Duodenal mucosa (tissue), 2 donors: ENCODE results near the gene PTPRN2.

Experiments
- H3K27ac ChIP-seq: one replicate; pipeline ENCODE4 v1.7.0; 2013; ENCODE audit warnings: low read depth, low read length
- H3K27me3 ChIP-seq, 2 donors: one replicate each; pipeline ENCODE4 v1.7.0; 2013; ENCODE audit warnings: low read length in 2 of 2, control low read depth in 1 of 2; ENCODE audit not compliant: insufficient read depth in 2 of 2, control insufficient read depth in 1 of 2
- H3K36me3 ChIP-seq, 2 donors: one replicate each; pipeline ENCODE4 v1.7.0; 2013; ENCODE audit warnings: low read length in 2 of 2, control low read depth in 1 of 2; ENCODE audit not compliant: insufficient read depth in 2 of 2, control insufficient read depth in 1 of 2
- H3K4me1 ChIP-seq, 2 donors: one replicate each; pipeline ENCODE4 v1.7.0; 2013; ENCODE audit warnings: low read length in 2 of 2, control low read depth in 1 of 2; ENCODE audit not compliant: insufficient read depth in 2 of 2, control insufficient read depth in 1 of 2
- H3K4me3 ChIP-seq, 2 donors: one replicate each; pipeline ENCODE4 v1.7.0; 2013; ENCODE audit warnings: low read length in 2 of 2, low read depth in 1 of 2
- H3K9ac ChIP-seq, 2 donors: one replicate each; pipeline ENCODE4 v1.7.0; 2013; ENCODE audit warnings: low read length in 2 of 2, low read depth in 1 of 2
- H3K9me3 ChIP-seq, 2 donors: one replicate each; pipeline ENCODE4 v1.7.0; 2013; ENCODE audit warnings: low read length in 2 of 2, control low read depth in 1 of 2; ENCODE audit not compliant: control insufficient read depth in 1 of 2

Gene PTPRN2

DNA sequence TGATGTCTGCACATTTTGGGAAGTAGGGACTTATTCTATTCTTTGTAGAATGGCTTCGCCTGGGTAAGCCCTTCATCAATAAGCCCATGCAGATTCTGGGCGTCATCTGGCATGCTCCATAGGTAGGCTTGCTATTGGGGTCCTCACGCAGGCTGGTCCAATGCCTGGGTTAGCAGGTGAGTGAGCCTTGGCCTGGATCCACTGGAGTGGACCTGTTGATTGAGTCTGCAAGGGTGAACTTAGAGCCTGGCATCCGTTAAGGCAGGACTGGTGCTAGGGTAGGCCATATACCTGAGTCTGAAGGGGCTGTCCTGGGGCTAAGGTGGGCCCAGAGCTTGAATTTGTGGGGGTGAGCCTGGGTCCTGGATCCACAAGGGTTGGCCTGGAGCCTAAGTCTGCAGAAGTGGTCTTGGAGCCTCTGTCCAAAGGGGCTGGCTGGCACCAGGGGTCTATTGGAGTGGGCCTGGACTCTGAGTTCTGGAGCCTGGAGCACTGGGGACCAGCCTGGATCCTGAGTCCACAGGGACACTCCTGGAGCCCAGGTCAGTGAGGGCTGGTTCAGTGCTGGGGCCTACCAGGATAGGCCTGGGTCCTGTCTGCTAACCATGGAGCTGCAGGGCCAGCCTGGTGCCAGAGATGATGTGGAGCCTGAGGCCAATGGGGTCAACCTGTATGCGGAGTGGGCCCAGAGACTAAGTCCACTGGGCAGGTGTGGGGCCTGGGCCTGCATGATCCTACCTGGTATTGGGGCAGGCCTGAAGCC is 297.7 kb downstream of the PTPRN2 start:
- H3K27ac ChIP-seq = no peak overlapping the region
- peaks cover 5 to 15% of the 10 kb centered on the region in 2 donors for H3K9me3 ChIP-seq
- H3K4me1 ChIP-seq = no peaks in the 10 kb centered on the region
- H3K4me3 ChIP-seq = no peak overlapping the region
- H3K36me3 ChIP-seq = no peaks in the 10 kb centered on the region
- no peak overlapping the region for H3K9ac ChIP-seq
- H3K27me3 ChIP-seq = no peaks in the 10 kb centered on the region

DNA sequence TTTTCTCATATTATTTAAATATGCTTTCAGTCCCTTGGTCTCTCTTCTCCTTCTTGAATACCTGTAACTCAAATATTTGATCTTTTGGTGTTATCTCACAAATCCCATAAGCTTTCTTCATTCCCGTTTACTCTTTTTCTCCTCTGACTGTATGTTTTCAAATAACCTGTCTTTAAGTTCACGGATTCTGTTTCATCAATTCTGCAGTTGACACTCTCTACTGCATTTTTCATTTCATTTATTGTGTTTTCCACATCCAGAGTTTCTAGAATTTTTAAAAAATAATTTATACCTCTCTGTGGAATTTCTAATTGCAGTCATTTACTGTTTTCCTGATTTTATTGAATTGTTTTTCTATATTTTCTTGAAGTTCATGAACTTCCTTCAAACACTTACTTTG is 298.4 kb downstream of the PTPRN2 start:
- H3K27me3 ChIP-seq = no peaks in the 10 kb centered on the region
- H3K9me3 ChIP-seq = peaks cover 5 to 15% of the 10 kb centered on the region in 2 donors

GRCh38 chr7:158286210-158286609 is 301.4 kb downstream of the PTPRN2 start:
- no peak overlapping the region for H3K4me3 ChIP-seq
- no peaks in the 10 kb centered on the region for H3K27me3 ChIP-seq
- no peak overlapping the region for H3K9ac ChIP-seq
- no peaks in the 10 kb centered on the region for H3K36me3 ChIP-seq
- no peaks in the 10 kb centered on the region for H3K4me1 ChIP-seq
- H3K9me3 ChIP-seq = peaks cover 5 to 15% of the 10 kb centered on the region in 2 donors
- H3K27ac ChIP-seq = no peak overlapping the region

More for the DNA sequence above, 298.4 kb downstream of the PTPRN2 start:
- no peaks in the 10 kb centered on the region for H3K36me3 ChIP-seq
- H3K4me1 ChIP-seq = no peaks in the 10 kb centered on the region
- H3K27ac ChIP-seq = no peak overlapping the region
- H3K4me3 ChIP-seq = no peak overlapping the region
- no peak overlapping the region for H3K9ac ChIP-seq

- Histone ChIP-seq H3K9me3 (peaks cover 5 to 15% of the 10 kb centered on the region in 2 donors), H3K4me3 (no peak overlapping the region), H3K9ac (no peak overlapping the region), H3K27ac (no peak overlapping the region), H3K36me3 (no peaks in the 10 kb centered on the region), H3K27me3 (no peaks in the 10 kb centered on the region), H3K4me1 (no peaks in the 10 kb centered on the region)
Measured at GRCh38 chr7:158285383-158285770, 302.2 kb downstream of the PTPRN2 start.

GRCh38 chr7:158284617-158285382 is 302.8 kb downstream of the PTPRN2 start:
- H3K27me3 ChIP-seq = no peaks in the 10 kb centered on the region
- H3K27ac ChIP-seq = no peak overlapping the region
- no peaks in the 10 kb centered on the region for H3K36me3 ChIP-seq
- peaks cover 5 to 11% of the 10 kb centered on the region in 2 donors for H3K9me3 ChIP-seq
- H3K4me1 ChIP-seq = no peaks in the 10 kb centered on the region
- H3K9ac ChIP-seq = no peak overlapping the region
- H3K4me3 ChIP-seq = no peak overlapping the region

- Histone ChIP-seq H3K36me3 (no peaks in the 10 kb centered on the region), H3K9ac (no peak overlapping the region), H3K9me3 (peaks cover 5 to 7% of the 10 kb centered on the region in 2 donors), H3K27me3 (no peaks in the 10 kb centered on the region), H3K4me1 (no peaks in the 10 kb centered on the region), H3K27ac (no peak overlapping the region), H3K4me3 (no peak overlapping the region)
Measured at GRCh38 chr7:158284121-158284520, 303.5 kb downstream of the PTPRN2 start.

GRCh38 chr7:158283016-158283974 is 304.3 kb downstream of the PTPRN2 start:
- Histone ChIP-seq H3K27me3 (no peaks in the 10 kb centered on the region), H3K9ac (no peak overlapping the region), H3K4me3 (no peak overlapping the region), H3K4me1 (no peaks in the 10 kb centered on the region), H3K27ac (no peak overlapping the region), H3K36me3 (no peaks in the 10 kb centered on the region), H3K9me3 (peaks cover 2 to 7% of the 10 kb centered on the region in 2 donors)

DNA sequence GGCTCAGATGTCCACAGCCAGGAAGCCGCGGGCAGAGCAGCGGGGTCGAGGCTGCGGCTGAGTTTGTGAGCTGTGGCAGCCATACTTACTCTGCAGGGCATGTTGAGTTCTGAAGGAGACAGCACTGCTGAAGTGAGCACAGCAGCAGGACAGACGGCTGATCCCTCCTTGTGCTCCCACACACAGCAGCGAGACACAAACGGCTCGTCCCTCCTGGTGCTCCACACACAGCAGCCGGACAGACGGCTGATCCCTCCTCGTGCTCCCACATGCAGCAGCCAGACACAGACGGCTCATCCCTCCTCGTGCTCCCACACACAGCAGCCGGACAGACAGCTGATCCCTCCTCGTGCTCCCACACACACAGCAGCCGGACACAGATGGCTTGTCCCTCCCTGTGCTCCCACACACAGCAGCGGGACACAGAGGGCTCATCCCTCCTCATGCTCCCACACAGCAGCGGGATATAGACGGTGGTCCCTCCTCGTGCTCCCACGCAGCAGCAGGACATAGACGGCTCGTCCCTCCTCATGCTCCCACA is 305.1 kb downstream of the PTPRN2 start:
- Histone ChIP-seq H3K4me1 (no peaks in the 10 kb centered on the region), H3K4me3 (no peak overlapping the region), H3K9me3 (peaks cover 0 to 7% of the 10 kb centered on the region in 2 donors), H3K9ac (no peak overlapping the region), H3K36me3 (no peaks in the 10 kb centered on the region), H3K27me3 (no peaks in the 10 kb centered on the region), H3K27ac (no peak overlapping the region)

DNA sequence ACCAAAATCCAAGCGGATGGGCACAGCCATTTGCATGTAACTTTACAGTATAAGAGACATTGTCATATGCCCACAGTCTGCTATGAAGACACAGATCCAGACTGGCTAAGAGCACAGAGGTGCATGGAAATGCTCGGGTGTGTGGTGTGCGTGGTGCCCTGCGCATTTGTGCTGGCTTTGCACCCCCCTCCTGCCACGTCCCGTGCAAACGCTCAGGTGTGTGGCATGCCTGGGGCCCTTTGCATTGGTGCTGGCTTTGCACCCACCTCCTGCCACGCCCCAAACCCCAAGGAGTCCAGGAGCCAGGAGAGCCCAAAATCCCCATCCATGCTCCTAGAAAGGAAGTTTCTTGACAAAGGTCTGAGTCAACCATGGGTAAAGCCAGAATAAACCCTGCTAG is 306.2 kb downstream of the PTPRN2 start:
- H3K27me3 ChIP-seq = no peaks in the 10 kb centered on the region
- no peak overlapping the region for H3K9ac ChIP-seq
- peaks cover 0 to 4% of the 10 kb centered on the region in 2 donors for H3K9me3 ChIP-seq
- no peaks in the 10 kb centered on the region for H3K4me1 ChIP-seq
- H3K27ac ChIP-seq = no peak overlapping the region
- H3K4me3 ChIP-seq = no peak overlapping the region
- no peaks in the 10 kb centered on the region for H3K36me3 ChIP-seq
